Upper lobe of left lung (tissue), 6 donors: ENCODE measurements around the gene SUDS3. TPM values are rescaled to one million over a fixed set of nuclear protein-coding genes. Genes with fewer than 3 reads are reported as not detected.
A peak's percentile ranks its signal among the peaks of the same experiment; 100 is the strongest.

Experiments
- ATAC-seq, 2 donors: fragments of 200-7000 bp; cut with Tn5 transposase; one replicate each; pipeline ENCODE4 v1.9.1; 2022; ENCODE audit warnings: mild to moderate bottlenecking in 2 of 2, moderate library complexity in 2 of 2; ENCODE audit not compliant: low FRiP score in 2 of 2
- DNase-seq, 2 donors: peaks; one replicate each; pipeline ENCODE4 v3.0.0-alpha.2; 2019 to 2020
- H3K27ac ChIP-seq, 4 donors: fragments of 200-600 bp; sonication (generic); one replicate each; pipeline ENCODE4 v1.5.1; 2016 to 2019
- H3K27me3 ChIP-seq, 4 donors: fragments of 200-600 bp; sonication (generic); one replicate each; pipeline ENCODE4 v1.5.1; 2017 to 2019
- H3K36me3 ChIP-seq, 4 donors: fragments of 200-600 bp; sonication (generic); one replicate each; pipeline ENCODE4 v1.5.1; 2016 to 2019
- H3K4me1 ChIP-seq, 4 donors: fragments of 200-600 bp; sonication (generic); one replicate each; pipeline ENCODE4 v1.5.1; 2018 to 2019
- H3K4me3 ChIP-seq, 4 donors: fragments of 200-600 bp; sonication (generic); one replicate each; pipeline ENCODE4 v1.5.1; 2017 to 2019; ENCODE audit warnings: mild to moderate bottlenecking in 2 of 4, moderate library complexity in 1 of 4
- H3K9me3 ChIP-seq, 4 donors: fragments of 200-600 bp; sonication (generic); one replicate each; pipeline ENCODE4 v1.5.1; 2018 to 2019
- CTCF ChIP-seq, 6 experiments: fragments of 450-650 bp in 4 of 6; fragments of 200-600 bp in 2 of 6; sonication (generic) in 2 of 6; IDR thresholded peaks; one replicate each; pipeline ENCODE4 v1.5.1; 2016 to 2019; ENCODE audit warnings: antibody characterized with exemption in 6 of 6
- EP300 ChIP-seq, 4 donors: sonication (generic); formaldehyde crosslinking; IDR thresholded peaks; one replicate each; pipeline ENCODE4 v1.5.1; 2017; ENCODE audit warnings: antibody characterized with exemption in 4 of 4, control low read depth in 2 of 4
- POLR2A ChIP-seq, 4 donors: fragments of 450-650 bp; IDR thresholded peaks; one replicate each; pipeline ENCODE4 v1.5.1; 2016 to 2017; ENCODE audit warnings: antibody characterized with exemption in 4 of 4, mild to moderate bottlenecking in 2 of 4
- POLR2AphosphoS5 ChIP-seq, 2 donors: sonication (generic); formaldehyde crosslinking; IDR thresholded peaks; one replicate each; pipeline ENCODE4 v1.5.1; 2017; ENCODE audit warnings: antibody characterized with exemption in 2 of 2
- WGBS, 2 donors: methylation state at CpG; one replicate each; pipeline ENCODE4 v1.1.5; 2017 to 2018; 5-methylcytosine and 5-hydroxymethylcytosine counted together
- total RNA-seq, 6 donors: library from RNA; depleted of rRNA in 4 of 6; stranded (reverse); fragments of >200 nt in 4 of 6; gene quantifications; one replicate each; pipeline versions ENCODE4 v1.1.0 to v1.2.1, GENCODE V29; 2016 to 2021
- donor health status: DM: no; HTN: no; CAD: no; lungs with moderate emphysema.
- donor health status: DM: no; HTN: yes; CAD: no; lungs with severe emphysema.

The SUDS3 gene
- total RNA-seq, result 10 to 100 TPM; 18.4 to 69.1 (median 35.1) TPM

GRCh38 chr12:118376089-118377020 lies at the start of gene SUDS3:
Gene SUDS3 (plus strand): TSS chr12:118376555. CDS start chr12:118376692, 137 bp downstream.
- H3K36me3 ChIP-seq, result peaks cover 1 to 29% (median 19%) of the 10 kb centered on the region in 4 donors
- peak within 1 kb of the TSS; percentile 93 to 98 (median 96) for H3K27ac ChIP-seq
- peak within 1 kb of the TSS; percentile 71 to 97 (median 89) for H3K4me3 ChIP-seq
- no peaks in the 10 kb centered on the region for H3K9me3 ChIP-seq
- ATAC-seq (peak; percentile 76 to 83), DNase-seq (peak; percentile 93 to 99)
- 0 to 1% methylated on average over 3 to 16 of the region's 102 CpGs for WGBS, 2 donors
- TF ChIP-seq EP300 (IDR thresholded peaks at IDR 0.05) (no peak), POLR2AphosphoS5 (IDR thresholded peaks at IDR 0.05) (peak; percentile 65 to 78), CTCF (IDR thresholded peaks at IDR 0.05) (peak; percentile 97 to 99 (median 98)), POLR2A (IDR thresholded peaks at IDR 0.05) (peak in 1 of 4 donors; percentile 74)
- H3K27me3 ChIP-seq, result no peaks in the 10 kb centered on the region
- H3K4me1 ChIP-seq, result peaks cover 24 to 40% (median 29%) of the 10 kb centered on the region in 4 donors

- H3K27ac ChIP-seq, result no peak overlapping the region
- no peak for DNase-seq
- TF ChIP-seq POLR2A (IDR thresholded peaks at IDR 0.05) (no peak), EP300 (IDR thresholded peaks at IDR 0.05) (no peak), CTCF (IDR thresholded peaks at IDR 0.05) (no peak), POLR2AphosphoS5 (IDR thresholded peaks at IDR 0.05) (no peak)
- H3K36me3 ChIP-seq, result peaks cover 0 to 4% (median 0%) of the 10 kb centered on the region in 4 donors
- no peaks in the 10 kb centered on the region for H3K27me3 ChIP-seq
- H3K4me3 ChIP-seq, result no peak overlapping the region
- no peak for ATAC-seq
- H3K9me3 ChIP-seq, result no peaks in the 10 kb centered on the region
- peaks cover 13 to 18% (median 17%) of the 10 kb centered on the region in 4 donors for H3K4me1 ChIP-seq
Measured at GRCh38 chr12:118326991-118327390, 49.4 kb upstream of the SUDS3 start.

GRCh38 chr12:118327391-118327790 lies 49.0 kb upstream of the SUDS3 start:
- no peak for TF ChIP-seq POLR2A (IDR thresholded peaks at IDR 0.05)
- no peak for TF ChIP-seq CTCF (IDR thresholded peaks at IDR 0.05)
- no peak for TF ChIP-seq EP300 (IDR thresholded peaks at IDR 0.05)
- no peak for TF ChIP-seq POLR2AphosphoS5 (IDR thresholded peaks at IDR 0.05)
- Histone ChIP-seq H3K27me3 (no peaks in the 10 kb centered on the region), H3K27ac (no peak overlapping the region), H3K4me3 (no peak overlapping the region), H3K9me3 (no peaks in the 10 kb centered on the region), H3K36me3 (peaks cover 0 to 4% (median 0%) of the 10 kb centered on the region in 4 donors), H3K4me1 (peaks cover 13 to 22% (median 17%) of the 10 kb centered on the region in 4 donors)
- DNase-seq (no peak), ATAC-seq (no peak)

- H3K36me3 ChIP-seq, result peaks cover 0 to 4% (median 0%) of the 10 kb centered on the region in 4 donors
- TF ChIP-seq POLR2AphosphoS5 (IDR thresholded peaks at IDR 0.05), result no peak
- no peak for TF ChIP-seq EP300 (IDR thresholded peaks at IDR 0.05)
- TF ChIP-seq POLR2A (IDR thresholded peaks at IDR 0.05), result no peak
- TF ChIP-seq CTCF (IDR thresholded peaks at IDR 0.05), result no peak
- ATAC-seq (no peak), DNase-seq (no peak)
- H3K4me3 ChIP-seq, result no peak overlapping the region
- WGBS, 2 donors, result 64 to 73% methylated on average over 3 of the region's 3 CpGs
- H3K27ac ChIP-seq, result no peak overlapping the region
- H3K4me1 ChIP-seq, result peaks cover 13 to 24% (median 21%) of the 10 kb centered on the region in 4 donors
- H3K9me3 ChIP-seq, result no peaks in the 10 kb centered on the region
- no peaks in the 10 kb centered on the region for H3K27me3 ChIP-seq
Measured at GRCh38 chr12:118328486-118329330, 47.6 kb upstream of the SUDS3 start.
